OCI-LY7 (cell line): ENCODE results near the gene LIFR. TPM values are rescaled to one million over a fixed set of nuclear protein-coding genes. Genes with fewer than 3 reads are reported as not detected.

Experiments used
- BruUV-seq: library from RNA; stranded (reverse); fragments of 400-500 nt; replicated peaks from 2 replicates; lab custom pipeline; 2021; lab: Mats Ljungman, UMichigan
- CTCF ChIA-PET: fragments of 300-600 bp; sonication (Branson Sonifier 250); formaldehyde crosslinking; loops from one replicate; lab custom pipeline; 2022; ENCODE audit warnings: antibody characterized with exemption; ENCODE audit not compliant: unreplicated experiment; lab: Charles Lee
- POLR2A ChIA-PET: fragments of 300-600 bp; sonication (Branson Sonifier 250); formaldehyde crosslinking; loops from one replicate; lab custom pipeline; 2022; ENCODE audit warnings: antibody characterized with exemption; lab: Charles Lee
- DNase-seq: peaks from one replicate; pipeline ENCODE4 v3.0.0-alpha.2; 2015; ENCODE audit warnings: low spot score
- H2AFZ ChIP-seq: fragments of 200-600 bp; sonication (generic), shearing (Covaris generic); 2 replicates; pipeline ENCODE4 v1.6.1; 2014; ENCODE audit warnings: mild to moderate bottlenecking, antibody characterized with exemption, low read length, moderate library complexity
- H3K27ac ChIP-seq: fragments of 200-600 bp; sonication (generic); 2 replicates; pipeline ENCODE4 v1.5.1; 2014; ENCODE audit warnings: mixed run types, low read depth, mild to moderate bottlenecking, moderate library complexity, low read length, inconsistent platforms; ENCODE audit not compliant: poor library complexity, severe bottlenecking
- H3K36me3 ChIP-seq: fragments of 200-600 bp; sonication (generic); 2 replicates; pipeline ENCODE4 v1.6.1; 2014; ENCODE audit warnings: mild to moderate bottlenecking, antibody characterized with exemption, low read length, moderate library complexity, mixed read lengths; ENCODE audit not compliant: insufficient read depth
- H3K4me1 ChIP-seq: fragments of 200-600 bp; sonication (generic); 2 replicates; pipeline ENCODE4 v1.5.1; 2014; ENCODE audit warnings: mild to moderate bottlenecking, low read length; ENCODE audit not compliant: insufficient read depth, poor library complexity, severe bottlenecking
- H3K4me2 ChIP-seq: fragments of 200-600 bp; sonication (generic); 2 replicates; pipeline ENCODE4 v1.6.1; 2014; ENCODE audit warnings: mild to moderate bottlenecking, low read length
- H3K4me3 ChIP-seq: fragments of 200-600 bp; sonication (generic); 2 replicates; pipeline ENCODE4 v1.5.1; 2014; ENCODE audit warnings: mild to moderate bottlenecking, low read depth, low read length; ENCODE audit not compliant: poor library complexity, severe bottlenecking
- H3K79me2 ChIP-seq: fragments of 200-600 bp; sonication (generic); 2 replicates; pipeline ENCODE4 v1.6.1; 2016; ENCODE audit warnings: low read depth, mild to moderate bottlenecking, low read length, moderate library complexity, mixed read lengths; ENCODE audit not compliant: insufficient read depth
- H3K9me2 ChIP-seq: fragments of 200-600 bp; sonication (generic); 2 replicates; pipeline ENCODE4 v1.6.1; 2016; ENCODE audit warnings: mild to moderate bottlenecking, low read length, mixed read lengths; ENCODE audit not compliant: insufficient read depth
- H3K9me3 ChIP-seq: fragments of 200-600 bp; sonication (generic); 2 replicates; pipeline ENCODE4 v1.6.1; 2014; ENCODE audit warnings: mild to moderate bottlenecking, mixed run types, low read length, mixed read lengths
- H4K20me1 ChIP-seq: fragments of 200-600 bp; sonication (generic); 2 replicates; pipeline ENCODE4 v1.6.1; 2014; ENCODE audit warnings: mild to moderate bottlenecking, antibody characterized with exemption, low read length, moderate library complexity, mixed read lengths; ENCODE audit not compliant: insufficient read depth
- CTCF ChIP-seq: fragments of 200-600 bp; sonication (generic); conservative IDR thresholded peaks from 2 replicates; pipeline ENCODE4 v1.5.1; 2014; ENCODE audit warnings: mild to moderate bottlenecking, antibody characterized with exemption, low read length, moderate library complexity, mixed read lengths
- EZH2phosphoT487 ChIP-seq: fragments of 200-600 bp; sonication (generic); IDR thresholded peaks from 2 replicates; pipeline ENCODE4 v1.6.1; 2018; ENCODE audit warnings: low read depth, borderline replicate concordance, mild to moderate bottlenecking, mixed run types, antibody characterized with exemption, low read length, moderate library complexity, mixed read lengths
- intact Hi-C: fragments of 100-400 bp; cut with micrococcal nuclease; formaldehyde crosslinking; loops from one replicate; pipeline ENCODE4 v1.10.0; 2022; ENCODE audit not compliant: unreplicated experiment
- total RNA-seq, 2 experiments: library from RNA; depleted of rRNA in 1 of 2; stranded (reverse); fragments of >200 nt in 1 of 2; shearing (Covaris generic) in 1 of 2; gene quantifications; 2 replicates each; pipeline ENCODE4 v1.2.3, GENCODE V29; 2014 to 2022

LIFR gene
- total RNA-seq, 2 experiments from 2014 or later, result not detected

- H3K27ac ChIP-seq, result no peak overlapping the region
Observed at GRCh38 chr5:38563624-38564023, 7.2 kb upstream of the LIFR start.

GRCh38 chr5:38562444-38563210, 6.2 kb upstream of the LIFR start:
- intact Hi-C loops, result no loop called here
- BruUV-seq, result no TSS peak
- Histone ChIP-seq H3K79me2 (no peaks in the 10 kb centered on the region), H3K9me2 (no peaks in the 10 kb centered on the region), H3K27ac (no peak overlapping the region), H3K36me3 (no peaks in the 10 kb centered on the region), H2AFZ (no peak overlapping the region), H3K4me1 (no peaks in the 10 kb centered on the region), H4K20me1 (no peaks in the 10 kb centered on the region), H3K4me2 (no peak overlapping the region), H3K9me3 (no peaks in the 10 kb centered on the region), H3K4me3 (no peak overlapping the region)
- DNase-seq, result no peak
- CTCF ChIA-PET, result no interaction called here
- POLR2A ChIA-PET, result interaction anchor here (0.6 kb wide), 1 partner anchor 18 kb away, joined by 3 read pairs; no protein-coding TSS in a partner anchor
- TF ChIP-seq CTCF (no peak), EZH2phosphoT487 (no peak)

More at GRCh38 chr5:38563624-38564023, 7.2 kb upstream of the LIFR start:
- Histone ChIP-seq H3K36me3 (no peaks in the 10 kb centered on the region), H4K20me1 (no peaks in the 10 kb centered on the region), H3K4me2 (no peak overlapping the region), H3K79me2 (no peaks in the 10 kb centered on the region), H2AFZ (no peak overlapping the region), H3K9me3 (no peaks in the 10 kb centered on the region), H3K4me3 (no peak overlapping the region), H3K4me1 (no peaks in the 10 kb centered on the region), H3K9me2 (no peaks in the 10 kb centered on the region)
- TF ChIP-seq EZH2phosphoT487, result no peak
- no peak for TF ChIP-seq CTCF
- intact Hi-C loops, result no loop called here
- ChIA-PET CTCF (no interaction called here), POLR2A (no interaction called here)
- no TSS peak for BruUV-seq
- DNase-seq, result no peak

GRCh38 chr5:38559428-38559827, 3.0 kb upstream of the LIFR start:
- DNase-seq, result no peak
- Histone ChIP-seq H4K20me1 (no peaks in the 10 kb centered on the region), H3K27ac (no peak overlapping the region), H3K9me3 (no peaks in the 10 kb centered on the region), H3K4me1 (no peaks in the 10 kb centered on the region), H3K79me2 (no peaks in the 10 kb centered on the region), H3K4me2 (no peak overlapping the region), H3K4me3 (no peak overlapping the region), H3K9me2 (no peaks in the 10 kb centered on the region), H2AFZ (no peak overlapping the region), H3K36me3 (no peaks in the 10 kb centered on the region)
- no peak for TF ChIP-seq CTCF
- TF ChIP-seq EZH2phosphoT487, result no peak
- BruUV-seq, result no TSS peak
- intact Hi-C loops, result no loop called here
- ChIA-PET POLR2A (no interaction called here), CTCF (no interaction called here)
